Measurements from ENCODE around the gene TDRD10.

The TDRD10 gene

GRCh38 chr1:154553056-154554030 is 51.3 kb downstream of the TDRD10 start:
- no peak for DNase-seq

DNA sequence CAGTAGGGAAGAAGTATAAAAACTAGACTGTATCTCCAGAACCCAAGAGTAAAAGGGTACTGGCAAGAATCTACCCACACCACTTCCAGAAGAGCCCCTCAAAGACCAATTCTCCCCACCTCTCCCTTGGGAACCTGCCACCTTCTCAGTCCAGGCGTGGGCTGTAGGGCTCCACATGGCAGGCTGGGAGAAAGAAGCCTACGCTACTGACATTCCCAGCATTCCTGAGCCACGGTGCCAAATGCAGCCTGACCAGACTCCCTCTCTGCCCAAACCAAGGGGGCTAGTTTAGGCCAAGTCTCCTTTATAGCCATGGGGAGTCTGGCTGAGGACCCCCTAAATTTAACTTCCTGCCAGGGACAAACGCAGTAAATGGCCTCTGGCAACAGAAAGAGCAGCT is 54.4 kb downstream of the TDRD10 start:
- peak; percentile 32 for DNase-seq

DNA sequence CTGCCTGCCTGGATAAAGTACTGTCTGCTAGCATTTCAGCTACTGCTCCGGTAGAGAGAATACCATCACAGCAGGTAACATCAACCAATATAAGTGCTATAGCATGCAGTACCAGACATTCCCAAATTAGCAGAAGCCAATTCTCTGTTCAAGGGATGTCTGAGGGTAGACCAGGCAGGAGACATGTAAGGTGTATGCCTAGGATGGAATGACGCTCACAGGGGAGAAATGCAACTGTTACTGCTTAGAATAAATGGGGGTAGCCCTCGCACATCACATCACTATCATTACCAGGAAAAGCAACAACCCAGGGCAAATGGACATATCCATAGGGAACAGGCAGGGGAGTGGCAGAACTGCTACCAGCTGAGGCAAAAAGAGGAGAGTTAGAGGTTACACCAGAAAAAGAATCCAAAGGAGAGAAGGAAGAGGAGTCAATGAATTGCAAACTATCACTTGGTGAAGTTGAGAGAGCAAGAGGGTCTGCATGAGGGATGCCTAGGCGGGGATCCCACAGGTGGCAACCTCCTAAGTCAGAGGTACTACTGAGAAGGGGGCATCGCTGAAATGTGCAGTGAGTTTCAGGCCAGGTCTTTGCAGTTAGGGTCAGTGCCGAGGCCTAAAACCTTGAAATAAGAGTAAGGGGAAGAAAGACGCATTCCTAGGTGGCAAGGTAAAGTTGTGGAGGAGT is 55.4 kb downstream of the TDRD10 start:
- no peak for DNase-seq

- peak; percentile 22 for DNase-seq
Observed at GRCh38 chr1:154557939-154558719, 56.1 kb downstream of the TDRD10 start, which contains the start of gene UBE2Q1. Gene UBE2Q1 (minus strand): TSS chr1:154558662. CDS start chr1:154558553, 109 bp downstream.

DNA sequence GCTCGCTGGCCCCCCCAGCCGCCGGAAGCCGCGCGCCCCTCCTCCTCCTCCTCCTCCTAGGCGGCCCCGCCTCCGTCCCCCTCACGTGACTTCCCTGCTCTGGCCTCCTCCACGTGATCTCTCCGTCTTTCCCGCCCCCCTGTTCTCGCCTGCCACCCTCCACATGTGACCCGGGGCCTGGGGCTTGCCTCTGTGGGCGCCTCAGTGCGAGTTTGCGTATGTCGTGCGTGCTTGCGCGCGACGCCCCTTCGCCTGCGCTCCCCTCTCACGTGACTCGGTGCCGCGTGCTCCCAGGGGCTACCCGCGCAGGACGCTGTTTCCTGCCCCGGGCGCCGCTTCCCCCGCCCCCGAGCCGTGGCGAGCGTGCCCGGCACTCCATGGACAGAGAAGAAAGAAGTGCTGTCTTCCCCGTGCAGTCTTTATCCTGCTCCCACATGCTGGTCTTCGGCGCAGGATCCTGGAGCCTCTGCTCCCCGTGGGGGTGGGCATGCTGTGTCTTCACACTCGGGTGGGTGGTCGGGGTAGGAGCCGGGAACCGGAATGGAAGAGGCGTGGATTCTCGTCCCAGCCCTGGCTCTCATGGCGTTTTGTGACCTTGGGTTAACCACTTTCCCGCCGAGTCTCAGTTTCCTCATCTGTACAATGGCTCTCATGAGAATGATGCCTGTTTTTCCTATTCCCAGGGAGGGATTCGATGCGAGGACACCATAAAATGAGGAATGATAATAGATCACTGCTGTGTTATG is 56.9 kb downstream of the TDRD10 start:
- DNase-seq = peak; percentile 98

DNA sequence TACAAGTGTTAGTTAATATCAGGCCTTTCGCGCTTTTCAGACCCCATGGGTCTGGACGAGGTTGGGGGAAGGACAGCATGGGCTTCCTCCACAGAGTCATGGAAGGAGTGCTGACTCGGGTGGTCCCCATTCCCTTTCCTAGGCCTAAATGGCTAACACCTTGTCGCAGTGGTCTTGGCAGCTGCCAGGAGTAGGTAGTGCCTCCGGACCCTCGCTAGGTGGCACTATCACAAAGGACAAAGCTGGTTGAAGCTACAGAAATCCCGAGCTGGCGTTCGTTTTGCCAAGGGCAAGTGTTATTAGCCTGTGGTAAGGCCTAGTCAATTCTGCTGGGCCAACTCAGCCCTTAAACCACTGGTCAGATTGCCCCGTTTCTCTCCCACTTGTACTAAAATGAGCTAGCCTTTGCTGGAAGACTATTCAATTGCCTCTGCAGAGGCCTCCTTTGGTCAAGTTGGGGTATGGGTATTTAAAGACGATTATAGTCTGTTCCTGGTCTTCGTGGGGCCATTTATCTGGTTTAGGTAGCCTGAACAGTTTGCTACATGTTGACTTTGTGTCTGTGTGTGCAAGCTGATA is 57.5 kb downstream of the TDRD10 start:
- DNase-seq = peak; percentile 88

- no peak for DNase-seq
Observed at GRCh38 chr1:154565876-154566275, 63.9 kb downstream of the TDRD10 start.

DNA sequence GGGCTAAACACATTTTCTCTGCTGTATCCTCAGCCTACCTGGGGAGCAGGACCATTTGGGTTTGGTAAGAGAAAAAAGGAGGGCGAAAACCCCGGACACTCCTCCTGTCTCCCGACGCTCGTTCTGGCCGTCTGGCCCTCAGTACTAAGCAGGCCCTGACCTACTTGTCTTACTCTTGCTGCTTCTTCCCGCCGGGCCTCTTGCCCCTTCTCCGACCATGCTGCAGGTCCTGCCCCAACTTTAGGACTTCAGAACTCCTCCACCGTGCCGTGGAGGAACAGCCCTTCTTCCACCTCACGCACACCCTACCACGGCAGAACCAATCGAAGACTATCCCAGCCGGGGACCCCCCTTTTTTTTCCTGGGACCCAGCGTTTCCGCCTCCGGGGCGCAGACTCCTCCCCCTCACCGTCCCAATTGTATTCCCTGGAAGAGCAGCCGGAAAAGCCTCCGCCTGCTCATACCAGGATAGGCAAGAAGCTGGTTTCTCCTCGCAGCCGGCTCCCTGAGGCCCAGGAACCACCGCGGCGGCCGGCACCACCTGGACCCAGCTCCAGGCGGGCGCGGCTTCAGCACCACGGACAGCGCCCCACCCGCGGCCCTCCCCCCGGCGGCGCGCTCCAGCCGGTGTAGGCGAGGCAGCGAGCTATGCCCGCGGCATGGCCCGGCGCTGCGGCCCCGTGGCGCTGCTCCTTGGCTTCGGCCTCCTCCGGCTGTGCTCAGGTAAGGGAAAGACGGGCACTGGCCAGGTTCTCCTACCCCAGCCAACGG is 65.6 kb downstream of the TDRD10 start, which contains the start of gene CHRNB2:
Gene CHRNB2 (plus strand): TSS at position 393 of the 771 bp plus-strand sequence. CDS start 267 bp downstream, at position 660.
- peak; percentile 41 for DNase-seq

- no peak for DNase-seq
Observed at GRCh38 chr1:154568157-154568815, 66.3 kb downstream of the TDRD10 start.

DNA sequence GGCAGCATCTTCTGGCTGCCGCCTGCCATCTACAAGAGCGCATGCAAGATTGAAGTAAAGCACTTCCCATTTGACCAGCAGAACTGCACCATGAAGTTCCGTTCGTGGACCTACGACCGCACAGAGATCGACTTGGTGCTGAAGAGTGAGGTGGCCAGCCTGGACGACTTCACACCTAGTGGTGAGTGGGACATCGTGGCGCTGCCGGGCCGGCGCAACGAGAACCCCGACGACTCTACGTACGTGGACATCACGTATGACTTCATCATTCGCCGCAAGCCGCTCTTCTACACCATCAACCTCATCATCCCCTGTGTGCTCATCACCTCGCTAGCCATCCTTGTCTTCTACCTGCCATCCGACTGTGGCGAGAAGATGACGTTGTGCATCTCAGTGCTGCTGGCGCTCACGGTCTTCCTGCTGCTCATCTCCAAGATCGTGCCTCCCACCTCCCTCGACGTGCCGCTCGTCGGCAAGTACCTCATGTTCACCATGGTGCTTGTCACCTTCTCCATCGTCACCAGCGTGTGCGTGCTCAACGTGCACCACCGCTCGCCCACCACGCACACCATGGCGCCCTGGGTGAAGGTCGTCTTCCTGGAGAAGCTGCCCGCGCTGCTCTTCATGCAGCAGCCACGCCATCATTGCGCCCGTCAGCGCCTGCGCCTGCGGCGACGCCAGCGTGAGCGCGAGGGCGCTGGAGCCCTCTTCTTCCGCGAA is 69.4 kb downstream of the TDRD10 start:
- no peak for DNase-seq

GRCh38 chr1:154571964-154572288 is 69.9 kb downstream of the TDRD10 start:
- no peak for DNase-seq

- DNase-seq = no peak
Observed at GRCh38 chr1:154572468-154573167, 70.6 kb downstream of the TDRD10 start.

DNA sequence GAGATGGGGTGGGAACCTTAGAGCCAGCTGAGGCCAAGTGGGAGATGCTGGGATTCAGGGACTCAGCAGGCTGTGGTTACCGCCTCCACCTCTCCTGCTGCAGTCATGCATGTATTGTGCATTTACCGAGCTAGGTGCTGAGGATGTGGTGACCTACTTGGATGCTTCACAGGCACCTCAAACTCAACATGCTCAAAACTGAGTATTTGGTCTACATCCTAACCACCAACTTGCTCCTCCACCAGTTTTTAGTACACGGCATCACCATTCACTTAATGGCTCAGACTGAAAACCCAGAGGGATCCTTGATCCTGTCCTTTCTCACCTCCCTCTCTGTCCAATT is 71.1 kb downstream of the TDRD10 start:
- no peak for DNase-seq

DNA sequence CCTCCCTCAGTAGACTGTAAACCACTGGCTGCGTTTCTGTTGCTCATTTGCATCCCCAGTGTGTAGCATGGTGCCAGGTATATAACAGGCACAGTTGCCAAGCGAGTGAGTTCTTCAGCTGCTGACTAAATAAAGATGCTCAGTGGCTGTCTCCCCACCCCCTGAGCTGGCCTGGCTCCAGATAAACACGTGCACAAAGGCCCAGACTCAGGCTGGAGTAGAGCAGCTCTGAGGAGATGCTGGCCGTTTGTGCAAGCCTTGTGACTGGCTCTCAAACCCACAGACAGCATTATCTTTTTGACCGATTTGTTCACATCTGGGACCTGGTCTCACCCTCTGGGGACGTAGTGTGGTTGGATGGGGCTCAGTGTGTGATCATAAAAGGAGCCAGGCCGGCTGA is 72.7 kb downstream of the TDRD10 start:
- DNase-seq = peak; percentile 13

GRCh38 chr1:154575147-154575927 is 73.3 kb downstream of the TDRD10 start:
- no peak for DNase-seq

DNA sequence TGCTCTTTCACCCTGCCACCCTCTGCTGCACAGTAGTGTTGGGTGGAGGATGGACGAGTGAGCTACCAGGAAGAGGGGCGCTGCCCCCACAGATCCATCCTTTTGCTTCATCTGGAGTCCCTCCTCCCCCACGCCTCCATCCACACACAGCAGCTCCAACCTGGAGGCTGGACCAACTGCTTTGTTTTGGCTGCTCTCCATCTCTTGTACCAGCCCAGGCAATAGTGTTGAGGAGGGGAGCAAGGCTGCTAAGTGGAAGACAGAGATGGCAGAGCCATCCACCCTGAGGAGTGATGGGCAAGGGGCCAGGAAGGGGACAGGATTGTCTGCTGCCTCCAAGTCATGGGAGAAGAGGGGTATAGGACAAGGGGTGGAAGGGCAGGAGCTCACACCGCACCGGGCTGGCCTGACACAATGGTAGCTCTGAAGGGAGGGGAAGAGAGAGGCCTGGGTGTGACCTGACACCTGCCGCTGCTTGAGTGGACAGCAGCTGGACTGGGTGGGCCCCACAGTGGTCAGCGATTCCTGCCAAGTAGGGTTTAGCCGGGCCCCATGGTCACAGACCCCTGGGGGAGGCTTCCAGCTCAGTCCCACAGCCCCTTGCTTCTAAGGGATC is 74.0 kb downstream of the TDRD10 start:
- no peak for DNase-seq

GRCh38 chr1:154577346-154578057 is 75.5 kb downstream of the TDRD10 start:
- no peak for DNase-seq

Measured in fibroblast of skin of back (primary cell).